T1000 (cell line): Measurements from ENCODE around the gene PLA2G4B.

ENCODE experiments used
- DNase-seq: peaks from one replicate; lab custom pipeline; 2025; ENCODE audit warnings: mixed read lengths; lab: John Stamatoyannopoulos, UW

Gene PLA2G4B, protein sequence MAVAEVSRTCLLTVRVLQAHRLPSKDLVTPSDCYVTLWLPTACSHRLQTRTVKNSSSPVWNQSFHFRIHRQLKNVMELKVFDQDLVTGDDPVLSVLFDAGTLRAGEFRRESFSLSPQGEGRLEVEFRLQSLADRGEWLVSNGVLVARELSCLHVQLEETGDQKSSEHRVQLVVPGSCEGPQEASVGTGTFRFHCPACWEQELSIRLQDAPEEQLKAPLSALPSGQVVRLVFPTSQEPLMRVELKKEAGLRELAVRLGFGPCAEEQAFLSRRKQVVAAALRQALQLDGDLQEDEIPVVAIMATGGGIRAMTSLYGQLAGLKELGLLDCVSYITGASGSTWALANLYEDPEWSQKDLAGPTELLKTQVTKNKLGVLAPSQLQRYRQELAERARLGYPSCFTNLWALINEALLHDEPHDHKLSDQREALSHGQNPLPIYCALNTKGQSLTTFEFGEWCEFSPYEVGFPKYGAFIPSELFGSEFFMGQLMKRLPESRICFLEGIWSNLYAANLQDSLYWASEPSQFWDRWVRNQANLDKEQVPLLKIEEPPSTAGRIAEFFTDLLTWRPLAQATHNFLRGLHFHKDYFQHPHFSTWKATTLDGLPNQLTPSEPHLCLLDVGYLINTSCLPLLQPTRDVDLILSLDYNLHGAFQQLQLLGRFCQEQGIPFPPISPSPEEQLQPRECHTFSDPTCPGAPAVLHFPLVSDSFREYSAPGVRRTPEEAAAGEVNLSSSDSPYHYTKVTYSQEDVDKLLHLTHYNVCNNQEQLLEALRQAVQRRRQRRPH

DNA sequence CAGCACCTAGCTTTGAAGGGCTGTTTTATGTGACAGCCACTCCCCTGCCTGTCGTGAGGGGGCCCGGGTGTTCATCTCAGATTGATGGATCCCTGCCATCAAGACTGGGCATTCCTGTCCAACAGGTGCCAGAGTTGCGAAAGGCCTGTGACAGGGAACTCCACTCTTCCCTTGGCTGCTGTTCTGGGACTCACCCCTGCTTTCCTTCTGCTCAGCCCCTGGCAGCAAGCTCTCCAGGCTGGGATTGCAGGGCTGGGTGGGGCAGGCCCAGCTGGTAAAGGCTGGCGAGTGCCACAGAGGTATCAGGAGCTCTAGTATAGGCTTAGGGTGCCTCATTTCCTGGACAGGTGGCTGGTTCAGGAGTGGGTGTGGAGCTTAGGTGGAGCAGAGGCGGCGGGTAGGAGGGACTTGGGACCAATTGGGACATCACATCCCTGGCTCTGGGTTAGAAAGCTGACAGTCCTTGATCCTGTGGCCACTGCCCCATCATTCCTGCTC is at the start of gene PLA2G4B:
Gene PLA2G4B, plus strand, starts transcription at position 448 of the 498 bp plus-strand sequence. CDS start 67 bp downstream, outside the sequence.
- DNase-seq, result no peak

DNA sequence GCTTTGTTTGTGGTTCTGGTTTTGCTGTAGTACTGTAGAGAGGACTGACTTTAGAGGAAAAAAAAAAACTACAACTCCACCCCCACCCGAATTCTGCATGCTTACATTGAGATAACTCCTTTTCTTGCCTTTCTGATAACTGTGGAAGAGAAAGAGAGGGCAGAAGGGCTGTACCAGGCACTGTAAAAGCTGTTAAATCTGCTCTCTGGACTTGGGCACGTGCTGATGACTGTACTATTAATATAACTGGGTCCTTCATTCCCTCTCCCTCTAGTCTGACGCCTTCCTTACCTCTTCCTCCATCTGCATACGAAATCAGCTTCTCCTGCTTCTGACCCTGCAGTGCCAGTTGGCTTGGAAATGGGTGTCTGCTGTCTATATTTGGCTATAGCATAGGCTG is 49.4 kb upstream of the PLA2G4B start:
- no peak for DNase-seq

DNA sequence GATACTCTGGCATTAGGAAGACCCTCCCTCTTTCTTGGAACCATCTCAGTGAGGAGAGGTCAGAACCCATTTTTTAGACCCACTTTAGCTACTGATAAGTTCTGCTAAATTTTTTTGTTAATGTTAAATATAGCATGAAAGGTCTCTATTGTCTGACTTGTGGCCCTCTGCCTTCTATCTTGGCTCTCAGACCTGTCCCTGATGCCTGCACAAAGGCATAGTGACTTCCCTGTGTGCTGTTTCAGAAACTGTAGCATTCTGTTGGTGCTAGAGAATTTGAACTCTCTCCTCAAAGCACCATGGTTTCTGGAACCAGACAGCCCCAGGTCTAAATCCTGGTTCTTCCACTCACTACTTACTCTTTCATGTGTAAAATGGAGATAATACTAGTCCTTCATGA is 49.0 kb upstream of the PLA2G4B start:
- no peak for DNase-seq

DNA sequence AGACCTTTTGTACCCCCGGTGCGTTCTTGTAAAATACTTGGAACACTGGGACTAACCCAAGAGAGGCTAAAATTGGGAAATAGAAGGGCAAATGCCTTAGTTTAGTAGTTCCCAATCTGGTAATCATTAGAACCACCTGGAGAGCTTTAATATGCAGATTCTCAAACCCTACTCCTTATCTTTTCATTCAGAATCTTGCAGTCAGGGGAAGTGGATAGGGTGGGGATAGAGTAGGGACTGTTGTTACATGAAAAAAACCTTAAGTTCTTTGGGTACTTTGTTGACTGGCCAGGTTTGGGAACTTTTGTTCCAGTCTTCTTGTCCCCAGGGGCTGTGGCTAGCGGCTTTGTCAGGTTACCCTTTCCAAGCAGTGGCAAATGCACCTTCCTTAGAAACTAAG is 48.5 kb upstream of the PLA2G4B start:
- no peak for DNase-seq

DNA sequence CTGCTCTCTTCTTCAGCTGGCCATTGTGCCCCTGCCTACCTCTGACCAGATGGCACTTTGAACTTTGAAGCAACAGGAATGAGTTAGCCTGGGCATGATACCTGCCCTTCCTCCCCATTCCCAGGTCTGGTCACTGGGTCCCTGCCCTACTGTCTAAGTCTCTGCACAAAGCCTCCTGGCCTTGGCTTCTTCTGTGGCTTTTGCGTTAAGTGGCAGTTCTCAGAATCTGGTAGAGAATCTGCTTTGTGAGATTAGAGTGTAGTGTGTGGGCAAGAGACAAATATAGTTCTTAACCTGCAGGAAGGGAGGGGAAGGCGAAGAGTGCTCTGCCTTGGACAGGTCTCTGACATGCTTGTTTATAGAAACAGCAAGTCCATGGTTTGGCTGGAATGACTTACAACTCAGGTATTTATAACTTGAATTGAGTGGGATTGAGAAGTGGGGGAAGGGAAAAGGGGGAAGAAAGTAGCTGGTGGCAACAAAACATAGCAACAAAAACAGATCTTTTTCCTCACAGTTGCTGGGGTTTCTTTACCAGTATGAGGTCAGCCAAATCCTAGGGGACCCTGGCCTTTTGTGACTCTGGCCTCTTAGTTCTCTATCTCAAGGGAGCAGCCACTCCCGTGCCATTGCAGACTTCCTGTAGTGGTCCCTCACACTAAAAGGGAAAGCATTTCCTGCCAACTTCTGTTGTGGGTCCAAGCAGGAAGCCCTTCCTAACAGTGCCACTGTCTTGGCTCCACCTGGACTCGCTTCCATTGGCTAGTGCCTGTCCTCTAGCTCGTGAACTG is 47.7 kb upstream of the PLA2G4B start:
- no peak for DNase-seq

DNA sequence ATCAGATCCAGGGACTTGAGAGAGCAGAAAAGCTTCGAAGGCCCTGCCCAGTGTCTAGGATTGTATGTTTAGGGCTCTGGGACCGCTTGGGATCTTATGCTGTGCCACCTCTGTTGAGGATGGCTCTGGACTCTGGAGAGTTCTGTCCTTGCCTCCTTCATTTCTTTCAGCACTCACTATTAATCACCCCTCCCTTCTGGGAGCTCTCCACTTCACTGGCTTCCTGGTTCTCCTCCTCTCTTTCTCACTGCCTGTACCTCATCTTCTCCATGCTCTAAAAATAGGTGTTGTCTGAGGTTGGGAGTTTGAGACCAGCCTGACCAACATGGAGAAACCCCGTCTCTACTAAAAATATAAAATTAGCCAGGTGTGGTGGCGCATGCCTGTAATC is 47.1 kb upstream of the PLA2G4B start:
- no peak for DNase-seq

DNA sequence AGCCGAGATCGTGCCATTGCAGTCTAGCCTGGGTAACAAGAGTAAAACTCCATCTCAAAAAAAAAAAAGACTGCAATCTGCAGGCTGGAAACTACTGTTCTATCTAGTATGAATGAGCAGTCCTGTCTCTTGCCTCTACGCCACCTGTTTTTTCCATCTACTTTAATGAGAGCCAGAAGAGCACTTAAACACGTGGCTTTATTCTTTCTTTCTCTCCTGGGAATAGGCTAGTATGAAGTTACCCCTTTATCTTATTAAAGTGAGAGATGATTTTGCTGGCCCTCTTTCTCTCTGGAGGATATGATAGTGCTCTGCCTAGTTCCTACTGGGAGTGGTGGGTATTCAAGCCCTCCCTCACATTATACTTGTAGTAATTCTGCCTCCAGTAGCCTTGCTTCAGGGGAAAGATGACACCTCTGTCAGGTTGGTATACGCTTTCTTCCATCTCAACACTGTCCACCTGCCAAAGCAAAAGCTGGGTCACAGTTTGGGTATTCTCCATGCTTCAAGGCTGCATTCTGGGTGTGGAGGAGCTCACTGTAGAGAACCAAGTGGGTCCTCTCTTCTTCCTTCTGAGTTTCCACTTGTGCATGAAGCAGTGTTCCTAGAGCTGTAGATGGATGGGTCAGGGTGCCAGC is 46.5 kb upstream of the PLA2G4B start:
- DNase-seq, result no peak

DNA sequence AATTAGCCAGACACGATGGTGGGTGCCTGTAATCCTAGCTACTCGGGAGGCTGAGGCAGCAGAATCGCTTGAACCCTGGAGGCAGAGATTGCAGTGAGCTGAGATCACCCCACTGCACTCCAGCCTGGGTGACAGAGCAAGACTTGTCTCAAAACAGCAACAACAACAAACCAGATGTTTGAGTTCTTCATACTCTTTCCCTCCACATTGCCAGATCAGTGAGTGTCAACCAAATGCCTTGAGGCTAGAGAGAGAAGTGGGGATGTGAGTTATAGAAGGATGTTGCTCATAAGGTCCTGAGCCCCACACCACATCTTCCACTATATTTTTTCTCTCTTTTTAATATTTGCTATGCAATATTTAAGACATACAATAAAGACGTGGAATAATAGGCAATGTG is 44.6 kb upstream of the PLA2G4B start:
- DNase-seq, result no peak

DNA sequence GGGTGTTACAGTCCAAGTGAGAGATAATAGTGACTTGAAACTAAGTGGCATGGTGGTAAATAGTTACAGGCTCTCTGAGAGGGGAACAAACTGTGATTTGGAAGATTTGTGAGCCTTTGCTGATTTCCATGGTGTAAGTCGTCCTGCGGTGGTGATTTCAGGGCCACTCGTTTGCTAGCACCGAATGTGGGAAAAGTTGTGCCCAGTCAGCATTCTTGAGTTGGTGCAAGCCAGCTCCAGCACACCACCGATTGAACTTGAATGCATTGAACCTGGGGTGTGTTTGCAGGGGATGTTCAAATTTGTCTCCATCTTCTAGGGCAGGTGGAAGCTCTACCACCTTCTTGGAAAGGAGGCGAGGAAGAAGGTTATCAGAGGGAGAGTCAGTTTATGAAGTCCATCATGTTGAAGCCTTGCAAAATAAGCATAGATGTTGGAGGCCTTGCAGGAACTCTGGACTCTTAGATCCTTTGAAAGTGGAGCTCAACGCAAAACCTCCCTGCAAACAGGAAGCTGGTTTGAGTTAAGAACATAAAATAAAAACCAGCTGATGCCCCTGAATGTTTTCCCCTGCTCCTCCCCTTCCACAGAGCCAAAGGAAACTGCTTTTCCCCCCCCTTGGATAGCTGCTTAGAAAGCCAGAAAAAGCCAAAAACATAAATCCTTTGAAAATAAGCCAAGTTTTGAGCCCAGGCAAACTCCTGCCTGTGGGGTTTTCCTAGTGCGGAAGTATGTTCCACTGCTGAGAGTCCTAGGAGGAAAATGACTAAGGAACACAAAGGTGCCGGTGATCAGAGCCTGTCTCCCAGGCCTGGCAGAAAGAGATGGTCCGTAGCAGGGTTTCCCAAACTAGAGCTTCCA is 42.4 kb upstream of the PLA2G4B start:
- no peak for DNase-seq

DNA sequence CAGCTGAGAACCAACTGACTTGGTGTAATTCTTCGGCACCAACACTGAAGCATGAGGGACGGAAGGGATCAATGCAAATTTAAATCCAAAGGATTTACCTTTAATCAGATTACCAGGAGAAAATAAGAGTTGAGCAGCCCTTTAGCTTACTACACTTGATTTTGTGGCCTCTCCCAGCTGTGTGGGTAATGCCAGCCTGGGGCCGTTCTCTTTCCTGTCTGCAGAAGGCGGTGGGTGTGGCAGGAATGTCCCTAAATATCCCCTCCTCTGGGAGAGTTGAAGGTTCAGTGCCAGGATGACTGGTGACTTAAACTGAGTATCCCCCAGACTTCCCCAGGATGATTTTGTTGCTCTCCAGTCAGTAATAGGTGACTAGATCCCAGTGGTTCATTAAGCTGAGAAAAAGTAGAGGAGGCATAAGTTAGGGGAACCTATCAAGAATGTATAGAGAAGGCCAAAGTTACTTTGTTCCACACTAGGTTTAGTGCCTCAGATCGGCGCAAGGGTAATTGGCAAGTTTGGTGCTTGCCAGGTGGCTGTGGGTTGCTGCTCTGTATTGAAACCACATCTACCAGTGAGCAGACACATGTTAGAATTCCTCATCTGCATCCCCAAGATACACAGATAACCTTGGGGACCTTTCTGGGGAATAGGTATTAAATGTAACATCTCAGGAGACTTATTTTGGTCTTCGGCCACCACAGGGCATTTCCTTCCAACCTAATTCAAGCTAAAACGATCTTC is 41.3 kb upstream of the PLA2G4B start:
- DNase-seq, result no peak

DNA sequence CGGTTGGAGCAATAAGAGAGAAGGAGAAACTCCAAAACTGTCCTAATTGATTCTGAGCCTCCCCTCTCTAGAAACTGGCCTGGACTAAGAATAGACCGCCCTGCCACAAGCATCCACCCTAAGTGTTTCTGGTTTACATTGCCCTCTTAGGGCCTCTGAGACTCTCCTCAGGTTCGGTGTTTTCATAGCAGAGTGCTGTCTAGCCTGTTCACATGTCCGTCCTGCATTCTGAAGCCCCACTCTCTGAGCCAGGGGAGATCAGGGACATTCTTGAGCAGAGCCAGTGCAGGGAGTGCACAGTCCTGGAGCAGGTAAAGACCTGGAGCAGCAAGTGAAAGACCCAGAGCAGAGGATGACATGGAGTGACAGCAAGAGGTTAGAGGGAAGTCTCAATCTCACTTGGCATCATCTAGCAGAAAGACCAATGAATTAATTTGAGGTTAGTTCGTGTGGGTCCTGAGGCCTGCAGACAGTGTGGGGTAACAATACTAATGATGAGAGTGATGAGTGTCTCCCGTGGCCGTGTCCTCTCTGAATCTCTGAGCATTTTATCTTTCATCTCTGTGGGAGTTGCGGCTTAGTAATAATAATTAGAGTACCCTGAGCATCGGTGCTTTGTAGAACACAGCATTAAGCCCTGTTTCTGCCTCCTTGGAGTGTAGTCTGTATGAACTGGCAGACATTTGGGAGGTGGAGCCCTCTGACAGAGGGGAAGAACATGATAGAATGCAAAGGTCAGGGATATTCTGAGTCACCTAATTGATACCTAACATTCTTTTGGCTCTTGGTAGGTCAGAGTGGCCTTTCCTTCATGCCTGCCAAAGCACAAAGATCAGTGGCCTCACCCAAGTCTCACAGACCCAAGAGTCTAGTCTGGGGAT is 39.8 kb upstream of the PLA2G4B start:
- DNase-seq, result no peak

DNA sequence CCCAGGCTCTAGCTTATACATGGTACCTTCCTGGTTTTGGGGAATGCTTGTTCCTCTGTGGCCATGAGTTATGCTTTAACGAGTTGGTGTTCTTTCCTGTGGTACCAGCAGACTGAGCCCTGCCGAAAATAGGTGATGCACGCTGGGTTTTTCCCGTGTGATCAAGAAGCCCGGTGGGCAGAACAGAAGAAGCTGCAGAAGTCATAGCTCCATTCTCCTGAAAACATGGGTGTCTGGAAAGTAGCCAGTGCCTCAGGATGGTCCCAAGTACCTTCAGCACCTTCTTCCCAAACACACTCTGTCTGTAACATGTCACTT is 39.2 kb upstream of the PLA2G4B start:
- no peak for DNase-seq

DNA sequence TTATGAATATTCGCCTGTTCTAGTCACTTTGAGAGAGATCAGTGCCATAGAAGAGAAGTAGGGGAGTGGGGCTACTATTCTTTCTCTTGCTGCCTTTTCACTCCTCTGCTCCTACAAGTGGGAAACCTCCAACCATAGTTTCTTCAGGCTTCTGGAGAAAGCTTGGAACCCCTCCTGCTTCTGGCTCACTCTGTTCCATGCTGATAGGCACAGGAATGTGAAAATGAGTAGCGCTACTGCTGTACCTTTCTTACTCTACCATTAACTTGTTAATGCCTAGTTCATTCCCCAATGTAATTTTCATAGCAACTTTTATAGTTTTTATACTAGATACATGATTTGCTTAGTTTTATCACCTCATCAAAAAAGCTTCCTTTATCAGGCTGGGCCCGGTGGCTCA is 37.5 kb upstream of the PLA2G4B start:
- DNase-seq, result no peak

DNA sequence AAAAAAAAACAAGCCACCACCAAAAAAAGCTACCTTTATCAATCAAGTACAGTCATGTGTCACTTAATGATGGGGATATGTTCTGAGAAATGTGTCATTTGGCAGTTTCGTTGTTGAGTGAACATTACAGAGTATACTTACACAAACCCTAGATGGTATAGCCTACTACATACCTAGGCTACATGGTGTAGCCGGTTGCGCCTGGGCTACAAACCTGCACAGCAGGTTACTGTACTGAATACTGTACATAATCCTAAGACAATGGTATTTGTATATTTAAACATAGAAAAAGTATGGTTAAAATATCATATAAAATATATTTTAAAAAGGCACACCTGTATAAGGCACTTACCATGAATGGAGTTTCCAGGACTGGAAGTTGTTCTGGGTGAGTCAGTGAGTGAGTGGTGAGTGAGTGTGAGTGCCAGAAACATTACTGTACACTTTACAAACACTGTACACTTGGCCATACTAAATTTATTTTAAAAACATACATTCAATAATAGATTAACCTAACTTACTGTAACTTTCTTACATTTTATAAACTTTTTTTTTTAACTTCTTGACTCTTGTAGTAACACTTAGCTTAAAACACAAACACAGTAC is 36.7 kb upstream of the PLA2G4B start:
- DNase-seq, result no peak

DNA sequence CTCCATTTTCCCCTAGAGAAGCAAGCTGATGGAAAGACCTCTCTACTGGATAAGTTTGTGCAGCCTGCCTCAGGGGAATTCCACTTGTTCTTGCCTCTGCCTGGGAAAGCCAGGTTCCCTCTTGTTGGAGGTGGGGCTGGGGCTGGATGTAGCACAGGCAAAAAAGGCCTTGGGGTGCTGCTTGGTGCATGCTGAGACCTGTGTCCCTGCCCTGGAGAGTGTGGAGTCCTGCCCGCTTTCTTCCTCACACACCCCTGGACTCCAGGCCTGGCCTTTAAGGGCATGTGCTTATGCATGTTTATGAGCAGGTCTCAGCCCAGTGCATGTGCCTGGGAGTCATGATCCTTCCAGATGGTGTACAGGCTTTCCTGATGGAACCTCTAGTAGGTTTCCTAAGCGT is 34.3 kb upstream of the PLA2G4B start:
- DNase-seq, result no peak

DNA sequence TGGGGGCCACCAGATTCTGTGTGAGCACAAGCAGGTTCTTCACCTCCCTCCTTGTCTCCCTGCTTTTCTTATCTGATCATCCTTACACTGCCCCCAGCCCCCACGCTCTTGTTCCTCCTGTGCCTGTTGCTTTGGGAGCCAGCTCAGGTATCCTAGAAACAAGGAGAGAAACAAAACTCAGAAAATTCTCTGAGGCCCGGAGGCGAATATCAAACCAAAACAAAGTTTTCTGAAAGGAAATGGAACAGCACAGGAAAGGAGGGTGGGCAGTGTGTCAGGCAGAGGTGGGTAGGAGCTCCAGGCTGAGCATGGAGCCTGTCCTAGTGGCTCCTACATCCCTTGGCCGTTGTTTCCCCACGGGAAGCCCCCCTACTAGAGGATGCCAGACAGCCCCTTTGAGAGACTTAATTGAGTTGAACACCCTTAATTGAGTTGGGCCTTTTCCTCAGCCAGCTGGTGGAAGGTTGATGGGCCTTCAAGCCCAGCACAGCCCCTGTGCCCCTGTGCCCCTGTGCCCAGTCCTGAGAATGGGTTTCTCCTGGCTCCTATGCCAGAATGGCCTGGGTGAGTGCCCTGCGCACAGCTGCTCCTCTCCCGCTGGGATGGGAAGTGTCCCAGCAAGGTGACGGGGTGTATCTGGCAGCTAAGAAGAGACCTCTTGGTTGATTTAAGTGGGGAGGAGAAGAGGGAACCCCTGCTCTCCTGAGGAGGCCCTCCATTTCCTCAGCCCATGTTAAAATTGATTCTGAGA is 33.6 kb upstream of the PLA2G4B start:
- DNase-seq, result no peak

DNA sequence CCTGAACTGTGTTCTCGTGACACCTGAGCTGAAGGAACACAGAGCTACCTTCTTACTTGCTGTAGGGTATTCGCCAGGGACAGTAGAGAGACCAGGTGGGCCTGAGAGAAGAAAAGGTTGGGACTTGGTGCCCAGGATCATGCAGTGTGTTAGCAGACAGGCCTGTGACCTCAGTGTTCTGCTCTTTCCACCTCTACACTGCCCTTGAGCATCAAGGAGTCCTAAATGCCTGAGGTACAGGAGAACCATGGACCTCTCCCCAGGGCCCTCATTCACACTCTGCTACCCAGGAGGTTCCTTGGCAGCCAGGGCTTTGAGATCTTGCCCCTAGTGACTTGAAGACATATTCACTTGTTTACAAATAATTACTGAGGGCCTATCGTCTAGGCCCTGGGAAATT is 32.9 kb upstream of the PLA2G4B start:
- no peak for DNase-seq
